BLaER1 treated with 17β-estradiol and CSF1 and Interleukin-3, amounts not matched to agents 10 nM and 100 nM (cell line): ENCODE measurements around the gene NEMF.

Experiments used
- H3K27ac ChIP-seq, 11 experiments: shearing (Covaris generic); formaldehyde crosslinking; 2 replicates each; pipeline ENCODE4 v1.8.1; 2022
- H3K27me3 ChIP-seq, 11 experiments: shearing (Covaris generic); formaldehyde crosslinking; 2 replicates each; pipeline ENCODE4 v1.8.1; 2022
- H3K36me3 ChIP-seq, 11 experiments: shearing (Covaris generic); formaldehyde crosslinking; 2 replicates each; pipeline ENCODE4 v1.8.1; 2022
- H3K4me1 ChIP-seq, 10 experiments: shearing (Covaris generic); formaldehyde crosslinking; 2 replicates each; pipeline ENCODE4 v1.8.1; 2022
- H3K4me2 ChIP-seq, 11 experiments: shearing (Covaris generic); formaldehyde crosslinking; 2 replicates each; pipeline ENCODE4 v1.8.1; 2022
- H3K4me3 ChIP-seq, 10 experiments: shearing (Covaris generic); formaldehyde crosslinking; 2 replicates each; pipeline ENCODE4 v1.8.1; 2022
- H3K9ac ChIP-seq, 11 experiments: shearing (Covaris generic); formaldehyde crosslinking; 2 replicates each; pipeline ENCODE4 v1.8.1; 2022
- H3K9me3 ChIP-seq, 11 experiments: shearing (Covaris generic); formaldehyde crosslinking; replicated peaks in 1 of 11; 2 replicates each; pipeline ENCODE4 v1.8.1; 2022
- H4K20me1 ChIP-seq, 11 experiments: shearing (Covaris generic); formaldehyde crosslinking; 2 replicates each; pipeline ENCODE4 v1.8.1; 2022
- Cebpa-rat ChIP-seq, 11 experiments: shearing (Covaris generic); IDR thresholded peaks; 2 replicates each; pipeline ENCODE4 v1.8.1; 2022

Gene NEMF

GRCh38 chr14:49870908-49871307, 18.3 kb upstream of the NEMF start:
- Histone ChIP-seq H4K20me1 (no peaks in the 10 kb centered on the region), H3K9ac (peak overlapping the region in 1 of 11 experiments; percentile 22; a peak in 1 of 22 replicates), H3K4me3 (no peak overlapping the region), H3K4me1 (peaks cover 16 to 55% (median 22%) of the 10 kb centered on the region in 10 experiments), H3K9me3 (no peaks in the 10 kb centered on the region), H3K27ac (peak overlapping the region in 2 of 11 experiments; percentile 5 to 28; a peak in 2 of 22 replicates), H3K27me3 (no peaks in the 10 kb centered on the region), H3K4me2 (peak overlapping the region in 3 of 11 experiments; percentile 71 to 87 (median 73); a peak in 3 of 22 replicates), H3K36me3 (no peaks in the 10 kb centered on the region)
- TF ChIP-seq Cebpa-rat (IDR thresholded peaks at IDR 0.05): no peak

GRCh38 chr14:49868720-49869114, 16.1 kb upstream of the NEMF start:
- Histone ChIP-seq H3K4me2 (peak overlapping the region; percentile 62 to 92 (median 86)), H3K4me3 (peak overlapping the region; percentile 56 to 75 (median 66)), H3K36me3 (no peaks in the 10 kb centered on the region), H3K27ac (peak overlapping the region; percentile 39 to 91 (median 67); a peak in 21 of 22 replicates), H3K27me3 (no peaks in the 10 kb centered on the region), H3K4me1 (peaks cover 27 to 77% (median 42%) of the 10 kb centered on the region in 10 experiments), H3K9ac (peak overlapping the region; percentile 49 to 87 (median 72); a peak in 20 of 22 replicates), H4K20me1 (no peaks in the 10 kb centered on the region), H3K9me3 (no peaks in the 10 kb centered on the region)
- TF ChIP-seq Cebpa-rat (IDR thresholded peaks at IDR 0.05): no peak

- Histone ChIP-seq H3K4me1 (peaks cover 33 to 81% (median 47%) of the 10 kb centered on the region in 10 experiments), H3K36me3 (no peaks in the 10 kb centered on the region), H3K4me3 (peak overlapping the region; percentile 56 to 75 (median 66)), H4K20me1 (no peaks in the 10 kb centered on the region), H3K27me3 (no peaks in the 10 kb centered on the region), H3K9me3 (no peaks in the 10 kb centered on the region), H3K9ac (peak overlapping the region; percentile 76 to 94 (median 87)), H3K27ac (peak overlapping the region; percentile 84 to 94 (median 89)), H3K4me2 (peak overlapping the region; percentile 81 to 96 (median 88))
- TF ChIP-seq Cebpa-rat (IDR thresholded peaks at IDR 0.05): no peak
These were observed 15.5 kb upstream of the NEMF start for GRCh38 chr14:49867831-49868719.

GRCh38 chr14:49865431-49865859, 12.9 kb upstream of the NEMF start:
- Histone ChIP-seq H3K4me1 (peaks cover 44 to 76% (median 57%) of the 10 kb centered on the region in 10 experiments), H4K20me1 (no peaks in the 10 kb centered on the region), H3K4me3 (no peak overlapping the region), H3K9ac (peak overlapping the region in 3 of 11 experiments; percentile 20 to 41 (median 24); a peak in 2 of 22 replicates), H3K9me3 (no peaks in the 10 kb centered on the region), H3K4me2 (peak overlapping the region in 5 of 11 experiments; percentile 4 to 98 (median 90); a peak in 8 of 22 replicates), H3K36me3 (no peaks in the 10 kb centered on the region), H3K27me3 (no peaks in the 10 kb centered on the region), H3K27ac (peak overlapping the region in 2 of 11 experiments; percentile 8 to 10; a peak in 1 of 22 replicates)
- no peak for TF ChIP-seq Cebpa-rat (IDR thresholded peaks at IDR 0.05)

- Histone ChIP-seq H3K9me3 (peaks cover 0 to 9% (median 4%) of the 10 kb centered on the region in 11 experiments; a peak in 16 of 22 replicates), H3K36me3 (no peaks in the 10 kb centered on the region), H3K27ac (peak overlapping the region; percentile 78 to 92 (median 86)), H3K9ac (peak overlapping the region; percentile 79 to 91 (median 88)), H3K4me1 (peaks cover 40 to 62% (median 50%) of the 10 kb centered on the region in 10 experiments), H3K4me3 (peak overlapping the region; percentile 66 to 83 (median 74)), H4K20me1 (no peaks in the 10 kb centered on the region), H3K4me2 (peak overlapping the region; percentile 83 to 98 (median 94)), H3K27me3 (no peaks in the 10 kb centered on the region)
- no peak for TF ChIP-seq Cebpa-rat (IDR thresholded peaks at IDR 0.05)
These were observed 11.1 kb upstream of the NEMF start for GRCh38 chr14:49863487-49864281.

- no peaks in the 10 kb centered on the region for H4K20me1 ChIP-seq
- H3K27me3 ChIP-seq: no peaks in the 10 kb centered on the region
- no peak for TF ChIP-seq Cebpa-rat (IDR thresholded peaks at IDR 0.05)
- peaks cover 44 to 68% (median 53%) of the 10 kb centered on the region in 10 experiments for H3K4me1 ChIP-seq
- peak overlapping the region; percentile 78 to 92 (median 87) for H3K27ac ChIP-seq
- no peaks in the 10 kb centered on the region for H3K36me3 ChIP-seq
- H3K4me3 ChIP-seq: peak overlapping the region; percentile 66 to 83 (median 74)
- peak overlapping the region; percentile 79 to 92 (median 87) for H3K9ac ChIP-seq
- H3K9me3 ChIP-seq: peaks cover 0 to 17% (median 11%) of the 10 kb centered on the region in 11 experiments; a peak in 16 of 22 replicates
- H3K4me2 ChIP-seq: peak overlapping the region; percentile 66 to 97 (median 82)
These were observed 9.6 kb upstream of the NEMF start for GRCh38 chr14:49862089-49862673.

- H3K4me1 ChIP-seq: peaks cover 47 to 68% (median 55%) of the 10 kb centered on the region in 10 experiments
- no peaks in the 10 kb centered on the region for H3K27me3 ChIP-seq
- peaks cover 0 to 17% (median 11%) of the 10 kb centered on the region in 11 experiments; a peak in 16 of 22 replicates for H3K9me3 ChIP-seq
- peak overlapping the region; percentile 66 to 97 (median 81) for H3K4me2 ChIP-seq
- H3K36me3 ChIP-seq: no peaks in the 10 kb centered on the region
- peak overlapping the region; percentile 79 to 92 (median 87) for H3K9ac ChIP-seq
- peak overlapping the region; percentile 66 to 83 (median 74) for H3K4me3 ChIP-seq
- TF ChIP-seq Cebpa-rat (IDR thresholded peaks at IDR 0.05): no peak
- H3K27ac ChIP-seq: peak overlapping the region; percentile 78 to 92 (median 87)
- H4K20me1 ChIP-seq: no peaks in the 10 kb centered on the region
These were observed 9.1 kb upstream of the NEMF start for GRCh38 chr14:49861699-49862088.

GRCh38 chr14:49860988-49861698, 8.6 kb upstream of the NEMF start:
- Histone ChIP-seq H3K27me3 (no peaks in the 10 kb centered on the region), H3K9me3 (peaks cover 0 to 17% (median 11%) of the 10 kb centered on the region in 11 experiments; a peak in 16 of 22 replicates), H3K4me1 (peaks cover 48 to 68% (median 57%) of the 10 kb centered on the region in 10 experiments), H3K9ac (peak overlapping the region; percentile 79 to 92 (median 87)), H4K20me1 (no peaks in the 10 kb centered on the region), H3K36me3 (no peaks in the 10 kb centered on the region), H3K4me2 (peak overlapping the region; percentile 66 to 97 (median 81)), H3K27ac (peak overlapping the region; percentile 78 to 92 (median 87)), H3K4me3 (peak overlapping the region; percentile 66 to 83 (median 74))
- TF ChIP-seq Cebpa-rat (IDR thresholded peaks at IDR 0.05): no peak
